ENCODE measurements around the gene SLC2A6. TPM values are rescaled to one million over a fixed set of nuclear protein-coding genes. Genes with fewer than 3 reads are reported as not detected.
A peak's percentile ranks its signal among the peaks of the same experiment; 100 is the strongest.

SLC2A6 gene
- total RNA-seq, 4 donors from 2014 or later = 0.96 to 20.1 (median 3.4) TPM

GRCh38 chr9:133522073-133522910 lies 43.4 kb upstream of the SLC2A6 start:
- in situ Hi-C loops (cut with MboI; ENCODE audit: low pct_ligation_motif_present in 1 of 4, low pct_unique_long_range_greater_than_20kb in 1 of 4, low sequenced_read_pairs in 3 of 4) (no loop called here), intact Hi-C loops (cut with DNase I; ENCODE audit: low total_unique reads) (no loop called here)
- Histone ChIP-seq H3K4me3 (no peak overlapping the region), H3K4me1 (peaks cover 0 to 14% (median 5%) of the 10 kb centered on the region in 4 donors), H3K27me3 (no peaks in the 10 kb centered on the region), H3K9me3 (no peaks in the 10 kb centered on the region), H3K36me3 (no peaks in the 10 kb centered on the region), H3K27ac (no peak overlapping the region)
- DNase-seq = peak; percentile 42
- TF ChIP-seq POLR2AphosphoS5 (IDR thresholded peaks at IDR 0.05) (no peak), EP300 (IDR thresholded peaks at IDR 0.05; ENCODE audit: low read depth) (no peak), POLR2A (IDR thresholded peaks at IDR 0.05) (no peak)
- TF ChIP-seq, protein P1, sequence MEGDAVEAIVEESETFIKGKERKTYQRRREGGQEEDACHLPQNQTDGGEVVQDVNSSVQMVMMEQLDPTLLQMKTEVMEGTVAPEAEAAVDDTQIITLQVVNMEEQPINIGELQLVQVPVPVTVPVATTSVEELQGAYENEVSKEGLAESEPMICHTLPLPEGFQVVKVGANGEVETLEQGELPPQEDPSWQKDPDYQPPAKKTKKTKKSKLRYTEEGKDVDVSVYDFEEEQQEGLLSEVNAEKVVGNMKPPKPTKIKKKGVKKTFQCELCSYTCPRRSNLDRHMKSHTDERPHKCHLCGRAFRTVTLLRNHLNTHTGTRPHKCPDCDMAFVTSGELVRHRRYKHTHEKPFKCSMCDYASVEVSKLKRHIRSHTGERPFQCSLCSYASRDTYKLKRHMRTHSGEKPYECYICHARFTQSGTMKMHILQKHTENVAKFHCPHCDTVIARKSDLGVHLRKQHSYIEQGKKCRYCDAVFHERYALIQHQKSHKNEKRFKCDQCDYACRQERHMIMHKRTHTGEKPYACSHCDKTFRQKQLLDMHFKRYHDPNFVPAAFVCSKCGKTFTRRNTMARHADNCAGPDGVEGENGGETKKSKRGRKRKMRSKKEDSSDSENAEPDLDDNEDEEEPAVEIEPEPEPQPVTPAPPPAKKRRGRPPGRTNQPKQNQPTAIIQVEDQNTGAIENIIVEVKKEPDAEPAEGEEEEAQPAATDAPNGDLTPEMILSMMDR (IDR thresholded peaks at IDR 0.05) = no peak
- WGBS, 2 donors (ENCODE audit: low coverage in 1 of 2) = 67% methylated on average over 14 of the region's 14 CpGs; no CpG with 5 or more reads in 1 of the 2 donors

GRCh38 chr9:133521122-133522072 lies 42.5 kb upstream of the SLC2A6 start:
- Histone ChIP-seq H3K36me3 (no peaks in the 10 kb centered on the region), H3K4me1 (peaks cover 0 to 5% (median under 1%) of the 10 kb centered on the region in 4 donors), H3K27ac (no peak overlapping the region), H3K9me3 (no peaks in the 10 kb centered on the region), H3K27me3 (no peaks in the 10 kb centered on the region), H3K4me3 (no peak overlapping the region)
- 78 to 86% methylated on average over 7 to 21 of the region's 21 CpGs for WGBS, 2 donors (ENCODE audit: low coverage in 1 of 2)
- in situ Hi-C loops (cut with MboI; ENCODE audit: low pct_ligation_motif_present in 1 of 4, low pct_unique_long_range_greater_than_20kb in 1 of 4, low sequenced_read_pairs in 3 of 4) (no loop called here), intact Hi-C loops (cut with DNase I; ENCODE audit: low total_unique reads) (no loop called here)
- no peak for DNase-seq
- no peak for TF ChIP-seq EP300 (IDR thresholded peaks at IDR 0.05; ENCODE audit: low read depth)

- peaks cover 0 to 5% (median 0%) of the 10 kb centered on the region in 4 donors for H3K4me1 ChIP-seq
- no peaks in the 10 kb centered on the region for H3K9me3 ChIP-seq
- no peak overlapping the region for H3K27ac ChIP-seq
- no peaks in the 10 kb centered on the region for H3K27me3 ChIP-seq
- intact Hi-C loops (cut with DNase I; ENCODE audit: low total_unique reads) (no loop called here), in situ Hi-C loops (cut with MboI; ENCODE audit: low pct_ligation_motif_present in 1 of 4, low pct_unique_long_range_greater_than_20kb in 1 of 4, low sequenced_read_pairs in 3 of 4) (no loop called here)
- no peak for TF ChIP-seq EP300 (IDR thresholded peaks at IDR 0.05; ENCODE audit: low read depth)
- TF ChIP-seq POLR2AphosphoS5 (IDR thresholded peaks at IDR 0.05) = no peak
- no peak for TF ChIP-seq POLR2A (IDR thresholded peaks at IDR 0.05)
- TF ChIP-seq, protein P1 (IDR thresholded peaks at IDR 0.05) = no peak
- no peaks in the 10 kb centered on the region for H3K36me3 ChIP-seq
- WGBS, 2 donors (ENCODE audit: low coverage in 1 of 2) = 67 to 90% methylated on average over 2 to 24 of the region's 24 CpGs
- no peak for DNase-seq
- H3K4me3 ChIP-seq = no peak overlapping the region
These were observed 41.4 kb upstream of the SLC2A6 start for GRCh38 chr9:133520121-133520835.

DNA sequence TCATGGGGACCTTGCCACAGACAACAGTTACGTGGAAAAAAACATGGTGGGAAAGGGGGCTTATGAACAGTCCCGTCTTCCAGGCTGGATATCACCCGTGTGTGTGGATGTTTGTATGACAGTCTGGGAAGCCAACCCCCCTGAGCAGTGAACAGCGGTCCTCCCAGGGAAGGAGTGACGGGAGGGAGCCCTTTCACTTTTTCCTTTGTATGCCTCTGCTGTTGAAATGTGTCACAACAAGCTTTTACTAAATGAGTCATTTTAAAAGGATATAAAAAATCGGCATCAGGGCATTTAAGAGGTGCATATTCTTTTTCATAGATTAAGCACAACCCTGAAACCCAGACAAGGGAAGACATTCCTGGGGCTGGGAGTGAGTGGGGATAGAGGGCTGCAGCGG lies 40.8 kb upstream of the SLC2A6 start:
- Histone ChIP-seq H3K27me3 (no peaks in the 10 kb centered on the region), H3K4me3 (no peak overlapping the region), H3K27ac (no peak overlapping the region), H3K4me1 (peaks cover 0 to 5% (median 0%) of the 10 kb centered on the region in 4 donors), H3K9me3 (no peaks in the 10 kb centered on the region), H3K36me3 (no peaks in the 10 kb centered on the region)
- WGBS, 2 donors (ENCODE audit: low coverage in 1 of 2) = 66 to 84% methylated on average over 4 to 7 of the region's 7 CpGs
- in situ Hi-C loops (cut with MboI; ENCODE audit: low pct_ligation_motif_present in 1 of 4, low pct_unique_long_range_greater_than_20kb in 1 of 4, low sequenced_read_pairs in 3 of 4) = no loop called here
- no peak for TF ChIP-seq EP300 (IDR thresholded peaks at IDR 0.05; ENCODE audit: low read depth)
- no peak for TF ChIP-seq POLR2AphosphoS5 (IDR thresholded peaks at IDR 0.05)
- TF ChIP-seq, protein P1 (IDR thresholded peaks at IDR 0.05) = no peak
- no peak for TF ChIP-seq POLR2A (IDR thresholded peaks at IDR 0.05)
- intact Hi-C loops (cut with DNase I; ENCODE audit: low total_unique reads) = no loop called here
- DNase-seq = no peak
